LNCaP clone FGC (cell line): ENCODE measurements around the gene HAO1.

Experiments used
- DNase-seq: peaks from one replicate; pipeline ENCODE4 v3.0.0-alpha.2; 2011; ENCODE audit warnings: low read depth
- H3K4me3 ChIP-seq: 2 replicates; pipeline ENCODE4 v1.5.1; 2011; ENCODE audit warnings: mild to moderate bottlenecking, low read depth, low read length, control low read depth
- TF ChIP-seq, protein P1 (sequence below): IDR thresholded peaks from 2 replicates; pipeline ENCODE4 v1.5.1; 2012; ENCODE audit warnings: mild to moderate bottlenecking; ENCODE audit not compliant: control insufficient read depth, insufficient read depth; ENCODE audit errors: extremely low read depth

The HAO1 gene

GRCh38 chr20:7883741-7884140, 56.5 kb downstream of the HAO1 start:
- TF ChIP-seq, protein P1, sequence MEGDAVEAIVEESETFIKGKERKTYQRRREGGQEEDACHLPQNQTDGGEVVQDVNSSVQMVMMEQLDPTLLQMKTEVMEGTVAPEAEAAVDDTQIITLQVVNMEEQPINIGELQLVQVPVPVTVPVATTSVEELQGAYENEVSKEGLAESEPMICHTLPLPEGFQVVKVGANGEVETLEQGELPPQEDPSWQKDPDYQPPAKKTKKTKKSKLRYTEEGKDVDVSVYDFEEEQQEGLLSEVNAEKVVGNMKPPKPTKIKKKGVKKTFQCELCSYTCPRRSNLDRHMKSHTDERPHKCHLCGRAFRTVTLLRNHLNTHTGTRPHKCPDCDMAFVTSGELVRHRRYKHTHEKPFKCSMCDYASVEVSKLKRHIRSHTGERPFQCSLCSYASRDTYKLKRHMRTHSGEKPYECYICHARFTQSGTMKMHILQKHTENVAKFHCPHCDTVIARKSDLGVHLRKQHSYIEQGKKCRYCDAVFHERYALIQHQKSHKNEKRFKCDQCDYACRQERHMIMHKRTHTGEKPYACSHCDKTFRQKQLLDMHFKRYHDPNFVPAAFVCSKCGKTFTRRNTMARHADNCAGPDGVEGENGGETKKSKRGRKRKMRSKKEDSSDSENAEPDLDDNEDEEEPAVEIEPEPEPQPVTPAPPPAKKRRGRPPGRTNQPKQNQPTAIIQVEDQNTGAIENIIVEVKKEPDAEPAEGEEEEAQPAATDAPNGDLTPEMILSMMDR, result no peak
- no peak for DNase-seq
- no peak overlapping the region for H3K4me3 ChIP-seq

DNA sequence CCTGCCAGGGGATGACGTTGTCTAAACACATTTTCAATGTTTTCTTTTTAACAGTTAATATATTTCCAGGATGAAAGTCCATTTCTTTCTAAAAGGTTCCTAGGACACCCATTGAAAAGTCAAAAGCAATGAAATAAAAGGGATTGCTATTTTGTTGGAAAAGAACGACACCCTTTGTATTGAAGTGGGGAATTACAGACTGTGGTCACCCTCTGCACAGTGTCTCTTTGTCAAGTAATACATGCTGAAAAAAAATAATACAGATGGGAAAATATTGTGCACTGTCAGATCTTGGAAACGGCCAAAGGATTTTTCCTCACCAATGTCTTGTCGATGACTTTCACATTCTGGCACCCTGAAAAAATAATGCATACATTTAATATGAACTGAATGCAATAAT, 56.9 kb downstream of the HAO1 start:
- DNase-seq, result no peak
- H3K4me3 ChIP-seq, result no peak overlapping the region
- TF ChIP-seq, protein P1, result no peak

DNA sequence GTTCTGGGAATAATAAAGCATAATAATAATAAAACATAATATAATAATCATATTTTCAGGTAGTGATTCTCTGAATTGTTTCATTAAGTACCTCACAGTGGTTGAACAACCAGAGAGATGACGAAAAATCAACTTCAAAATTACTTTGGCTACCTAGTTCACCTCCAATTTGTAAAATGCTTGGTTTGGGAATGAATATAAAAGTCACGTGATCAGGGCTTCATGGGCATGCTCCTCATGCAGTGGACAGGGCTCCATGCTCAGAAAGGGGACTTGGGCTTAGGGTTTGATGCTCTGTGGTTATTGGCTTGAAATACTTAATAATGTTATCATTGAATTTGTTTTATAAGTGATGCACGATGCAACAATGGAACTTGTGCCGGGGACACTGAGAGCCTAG, 58.2 kb downstream of the HAO1 start:
- TF ChIP-seq, protein P1, result no peak
- DNase-seq, result no peak
- H3K4me3 ChIP-seq, result no peak overlapping the region

DNA sequence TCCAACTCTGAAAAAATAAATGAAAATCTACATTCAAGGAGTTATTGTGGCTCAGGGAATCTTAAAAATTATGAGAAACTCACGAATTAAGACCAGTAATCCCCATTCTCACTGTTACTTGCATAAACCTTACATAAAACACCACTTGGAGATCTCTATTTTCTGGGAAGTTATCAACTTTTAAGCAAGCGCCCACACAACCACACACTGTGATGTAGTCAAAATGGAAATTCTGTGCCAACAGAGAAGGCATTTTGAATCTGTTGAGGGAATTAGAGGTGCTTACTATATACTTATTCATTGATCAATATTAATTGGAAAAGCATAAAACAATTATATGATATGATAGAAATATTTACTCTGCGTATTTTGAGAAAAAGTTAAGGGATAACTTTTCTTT, 58.7 kb downstream of the HAO1 start:
- H3K4me3 ChIP-seq, result no peak overlapping the region
- no peak for DNase-seq
- TF ChIP-seq, protein P1, result no peak

- TF ChIP-seq, protein P1, result no peak
- no peak for DNase-seq
- H3K4me3 ChIP-seq, result no peak overlapping the region
These were observed 60.4 kb downstream of the HAO1 start for GRCh38 chr20:7879883-7880282.

DNA sequence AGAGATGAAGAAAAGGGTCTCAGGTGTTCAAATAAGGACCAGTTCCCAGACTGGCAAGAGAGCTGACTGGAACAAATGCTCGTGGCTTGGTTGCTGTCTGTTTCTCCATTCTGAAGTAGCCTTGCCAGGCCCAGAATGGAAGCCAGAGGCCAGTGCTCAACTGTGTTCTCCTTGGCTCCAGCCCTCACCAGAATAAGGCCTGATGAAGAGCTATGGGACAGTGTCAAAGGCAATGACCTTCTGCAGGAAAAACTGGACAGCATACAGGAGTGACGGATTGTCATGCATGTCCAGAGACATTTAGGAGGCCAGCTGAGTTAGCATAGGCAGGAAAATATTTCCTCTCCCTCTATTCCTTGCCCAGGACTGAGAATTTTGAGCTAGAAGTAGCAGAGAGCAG, 72.2 kb downstream of the HAO1 start:
- TF ChIP-seq, protein P1, result no peak
- H3K4me3 ChIP-seq, result no peak overlapping the region
- no peak for DNase-seq

- no peak overlapping the region for H3K4me3 ChIP-seq
- TF ChIP-seq, protein P1, result no peak
- DNase-seq, result no peak
These were observed 74.0 kb downstream of the HAO1 start for GRCh38 chr20:7866285-7866684.
